OCI-LY7 (cell line): ENCODE measurements around the gene PCTP.

Source experiments
- EZH2phosphoT487 ChIP-seq: fragments of 200-600 bp; sonication (generic); IDR thresholded peaks from 2 replicates; pipeline ENCODE4 v1.6.1; 2018; ENCODE audit warnings: low read depth, borderline replicate concordance, mild to moderate bottlenecking, mixed run types, antibody characterized with exemption, low read length, moderate library complexity, mixed read lengths
- TF ChIP-seq, protein P1 (sequence below): fragments of 200-600 bp; sonication (generic); conservative IDR thresholded peaks from 2 replicates; pipeline ENCODE4 v1.5.1; 2014; ENCODE audit warnings: mild to moderate bottlenecking, antibody characterized with exemption, low read length, moderate library complexity, mixed read lengths

DNA sequence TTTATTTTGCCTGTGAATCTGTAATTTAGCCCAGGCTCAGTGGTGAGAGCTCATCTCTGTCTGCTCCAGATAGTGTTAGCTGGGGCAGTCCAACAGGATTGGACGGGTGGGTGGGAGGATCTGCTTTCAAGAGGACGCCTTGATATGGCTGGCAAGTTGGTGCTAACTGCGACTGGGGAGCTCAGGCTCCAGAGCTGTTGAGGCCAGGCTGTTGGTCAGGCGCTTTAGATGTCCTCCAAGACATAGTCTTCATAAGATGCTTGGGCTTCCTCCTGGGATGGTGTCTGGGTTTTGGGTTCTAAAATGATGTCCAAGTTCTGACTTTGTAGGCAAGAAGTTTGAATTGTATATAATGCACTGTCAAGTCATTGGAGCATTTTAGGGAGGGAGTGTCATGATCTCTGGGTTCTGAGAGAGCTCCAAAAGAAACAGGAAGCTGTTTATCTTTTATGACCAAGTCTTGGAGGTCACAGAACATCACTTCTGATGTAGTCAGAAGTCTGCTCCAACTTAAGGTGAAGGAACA lies 12.8 kb upstream of the PCTP start:
- TF ChIP-seq, protein P1, sequence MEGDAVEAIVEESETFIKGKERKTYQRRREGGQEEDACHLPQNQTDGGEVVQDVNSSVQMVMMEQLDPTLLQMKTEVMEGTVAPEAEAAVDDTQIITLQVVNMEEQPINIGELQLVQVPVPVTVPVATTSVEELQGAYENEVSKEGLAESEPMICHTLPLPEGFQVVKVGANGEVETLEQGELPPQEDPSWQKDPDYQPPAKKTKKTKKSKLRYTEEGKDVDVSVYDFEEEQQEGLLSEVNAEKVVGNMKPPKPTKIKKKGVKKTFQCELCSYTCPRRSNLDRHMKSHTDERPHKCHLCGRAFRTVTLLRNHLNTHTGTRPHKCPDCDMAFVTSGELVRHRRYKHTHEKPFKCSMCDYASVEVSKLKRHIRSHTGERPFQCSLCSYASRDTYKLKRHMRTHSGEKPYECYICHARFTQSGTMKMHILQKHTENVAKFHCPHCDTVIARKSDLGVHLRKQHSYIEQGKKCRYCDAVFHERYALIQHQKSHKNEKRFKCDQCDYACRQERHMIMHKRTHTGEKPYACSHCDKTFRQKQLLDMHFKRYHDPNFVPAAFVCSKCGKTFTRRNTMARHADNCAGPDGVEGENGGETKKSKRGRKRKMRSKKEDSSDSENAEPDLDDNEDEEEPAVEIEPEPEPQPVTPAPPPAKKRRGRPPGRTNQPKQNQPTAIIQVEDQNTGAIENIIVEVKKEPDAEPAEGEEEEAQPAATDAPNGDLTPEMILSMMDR = no peak
- TF ChIP-seq EZH2phosphoT487 = no peak
